Adrenal gland (tissue), 5 donors: Measurements from ENCODE around the gene DGCR6L.

Source experiments
- POLR2A ChIP-seq, 2 donors: fragments of 450-650 bp; IDR thresholded peaks; one replicate each; pipeline ENCODE4 v1.6.1; 2017; ENCODE audit warnings: antibody characterized with exemption in 2 of 2, mild to moderate bottlenecking in 2 of 2, moderate library complexity in 1 of 2
- TF ChIP-seq, protein P1 (sequence below), 6 experiments: fragments of 450-650 bp in 4 of 6; fragments of 200-600 bp in 2 of 6; sonication (generic) in 1 of 6; IDR thresholded peaks; 1 replicate in 5 of 6; 2 replicates in 1 of 6; pipeline versions ENCODE4 v1.5.1 to v1.8.0; 2016 to 2021; ENCODE audit warnings: antibody characterized with exemption in 6 of 6, mild to moderate bottlenecking in 2 of 6, moderate library complexity in 1 of 6
- donor health status: DM: no; HTN: no; CAD: no.

- TF ChIP-seq, protein P1, sequence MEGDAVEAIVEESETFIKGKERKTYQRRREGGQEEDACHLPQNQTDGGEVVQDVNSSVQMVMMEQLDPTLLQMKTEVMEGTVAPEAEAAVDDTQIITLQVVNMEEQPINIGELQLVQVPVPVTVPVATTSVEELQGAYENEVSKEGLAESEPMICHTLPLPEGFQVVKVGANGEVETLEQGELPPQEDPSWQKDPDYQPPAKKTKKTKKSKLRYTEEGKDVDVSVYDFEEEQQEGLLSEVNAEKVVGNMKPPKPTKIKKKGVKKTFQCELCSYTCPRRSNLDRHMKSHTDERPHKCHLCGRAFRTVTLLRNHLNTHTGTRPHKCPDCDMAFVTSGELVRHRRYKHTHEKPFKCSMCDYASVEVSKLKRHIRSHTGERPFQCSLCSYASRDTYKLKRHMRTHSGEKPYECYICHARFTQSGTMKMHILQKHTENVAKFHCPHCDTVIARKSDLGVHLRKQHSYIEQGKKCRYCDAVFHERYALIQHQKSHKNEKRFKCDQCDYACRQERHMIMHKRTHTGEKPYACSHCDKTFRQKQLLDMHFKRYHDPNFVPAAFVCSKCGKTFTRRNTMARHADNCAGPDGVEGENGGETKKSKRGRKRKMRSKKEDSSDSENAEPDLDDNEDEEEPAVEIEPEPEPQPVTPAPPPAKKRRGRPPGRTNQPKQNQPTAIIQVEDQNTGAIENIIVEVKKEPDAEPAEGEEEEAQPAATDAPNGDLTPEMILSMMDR (IDR thresholded peaks at IDR 0.05) = no peak
- no peak for TF ChIP-seq POLR2A (IDR thresholded peaks at IDR 0.05)
Measured at GRCh38 chr22:20284471-20285086, 35.3 kb downstream of the DGCR6L start.
